Karpas-422 (cell line): Measurements from ENCODE around the gene MACROD2. TPM values are rescaled to one million over a fixed set of nuclear protein-coding genes. Genes with fewer than 3 reads are reported as not detected.

Experiments used
- DNase-seq: peaks from one replicate; pipeline ENCODE4 v3.0.0-alpha.2; 2015
- H2AFZ ChIP-seq: fragments of 200-600 bp; sonication (generic); 2 replicates; pipeline ENCODE4 v1.6.1; 2014; ENCODE audit warnings: antibody characterized with exemption, low read length, mixed read lengths
- H3K27ac ChIP-seq: fragments of 200-600 bp; sonication (generic); 2 replicates; pipeline ENCODE4 v1.5.1; 2014; ENCODE audit warnings: mild to moderate bottlenecking, low read length, moderate library complexity
- H3K27me3 ChIP-seq: fragments of 200-600 bp; sonication (generic); 2 replicates; pipeline ENCODE4 v1.6.1; 2014; ENCODE audit warnings: low read length, mixed read lengths
- H3K36me3 ChIP-seq: fragments of 200-600 bp; sonication (generic); 2 replicates; pipeline ENCODE4 v1.6.1; 2014; ENCODE audit warnings: low read length, mixed read lengths; ENCODE audit not compliant: insufficient read depth
- H3K4me1 ChIP-seq: fragments of 200-600 bp; sonication (generic); 2 replicates; pipeline ENCODE4 v1.6.1; 2014; ENCODE audit warnings: mild to moderate bottlenecking, low read length, mixed read lengths
- H3K4me2 ChIP-seq: fragments of 200-600 bp; sonication (generic); 2 replicates; pipeline ENCODE4 v1.6.1; 2014; ENCODE audit warnings: low read length, low read depth, mild to moderate bottlenecking; ENCODE audit not compliant: poor library complexity, severe bottlenecking
- H3K4me3 ChIP-seq: fragments of 200-600 bp; sonication (generic); 2 replicates; pipeline ENCODE4 v1.5.1; 2014; ENCODE audit warnings: mild to moderate bottlenecking, antibody characterized with exemption, low read length, mixed read lengths
- H3K79me2 ChIP-seq: fragments of 200-600 bp; sonication (generic); 2 replicates; pipeline ENCODE4 v1.6.1; 2014; ENCODE audit warnings: mild to moderate bottlenecking, low read length, mixed read lengths
- H3K9ac ChIP-seq: fragments of 200-600 bp; sonication (generic); 2 replicates; pipeline ENCODE4 v1.6.0; 2014; ENCODE audit warnings: low read length
- H3K9me2 ChIP-seq: fragments of 200-600 bp; sonication (generic), shearing (Covaris generic); replicated peaks from 2 replicates; pipeline ENCODE4 v1.6.0; 2014; ENCODE audit warnings: mild to moderate bottlenecking, low read length, moderate library complexity; ENCODE audit not compliant: insufficient read depth
- H3K9me3 ChIP-seq: fragments of 300-700, 200-600 bp; sonication (generic); 2 replicates; pipeline ENCODE4 v1.6.1; 2014; ENCODE audit warnings: low read length, mixed read lengths
- H4K20me1 ChIP-seq: fragments of 200-600 bp; sonication (generic); 2 replicates; pipeline ENCODE4 v1.6.1; 2014; ENCODE audit warnings: mild to moderate bottlenecking, antibody characterized with exemption, low read length, low read depth; ENCODE audit not compliant: insufficient read depth
- total RNA-seq: library from RNA; depleted of rRNA; stranded (reverse); fragments of >200 nt; shearing (Covaris generic); gene quantifications from 2 replicates; pipeline ENCODE4 v1.2.3, GENCODE V29; 2014; ENCODE audit warnings: low replicate concordance

The MACROD2 gene
- total RNA-seq, 1 experiment from 2014 or later = 0.15 TPM

DNA sequence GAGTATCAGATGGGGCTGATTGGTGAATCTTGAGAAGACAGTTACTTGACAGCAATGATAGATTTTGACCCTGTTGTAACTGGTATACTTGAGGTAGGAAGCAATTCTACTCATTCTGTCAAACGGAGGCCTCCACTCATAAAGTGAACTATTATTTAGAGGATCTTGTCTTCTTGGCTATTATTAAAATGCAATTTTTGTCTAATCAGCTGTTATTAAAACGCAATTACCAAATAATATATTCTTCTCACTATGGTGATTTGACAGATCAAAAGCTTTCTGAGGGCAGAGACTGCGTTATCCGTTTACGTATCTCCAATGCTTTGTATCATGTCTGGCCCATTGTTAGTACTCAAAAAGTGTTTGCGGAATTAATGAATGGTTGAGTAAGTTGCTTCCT, 120.7 kb downstream of the MACROD2 start:
- Histone ChIP-seq H3K36me3 (no peaks in the 10 kb centered on the region), H3K27ac (no peak overlapping the region), H3K4me3 (no peak overlapping the region), H3K79me2 (no peaks in the 10 kb centered on the region), H3K9ac (no peak overlapping the region), H4K20me1 (no peaks in the 10 kb centered on the region), H3K4me1 (no peaks in the 10 kb centered on the region), H2AFZ (no peak overlapping the region), H3K9me3 (no peaks in the 10 kb centered on the region), H3K4me2 (no peak overlapping the region), H3K27me3 (no peaks in the 10 kb centered on the region), H3K9me2 (no peaks in the 10 kb centered on the region)
- DNase-seq = no peak

- Histone ChIP-seq H3K4me3 (no peak overlapping the region), H4K20me1 (no peaks in the 10 kb centered on the region), H3K27ac (no peak overlapping the region), H3K9ac (no peak overlapping the region), H3K4me2 (no peak overlapping the region), H3K79me2 (no peaks in the 10 kb centered on the region), H3K27me3 (no peaks in the 10 kb centered on the region), H3K9me3 (no peaks in the 10 kb centered on the region), H3K4me1 (no peaks in the 10 kb centered on the region), H3K36me3 (no peaks in the 10 kb centered on the region), H3K9me2 (no peaks in the 10 kb centered on the region), H2AFZ (no peak overlapping the region)
- DNase-seq = no peak
These were observed 122.5 kb downstream of the MACROD2 start for GRCh38 chr20:14117768-14118167.

GRCh38 chr20:14126856-14127255, 131.5 kb downstream of the MACROD2 start:
- H3K9me3 ChIP-seq = no peaks in the 10 kb centered on the region
- no peak overlapping the region for H3K4me2 ChIP-seq
- no peaks in the 10 kb centered on the region for H3K36me3 ChIP-seq
- H4K20me1 ChIP-seq = no peaks in the 10 kb centered on the region
- no peak for DNase-seq
- no peaks in the 10 kb centered on the region for H3K27me3 ChIP-seq
- no peaks in the 10 kb centered on the region for H3K4me1 ChIP-seq
- no peak overlapping the region for H2AFZ ChIP-seq
- no peak overlapping the region for H3K4me3 ChIP-seq
- H3K9ac ChIP-seq = no peak overlapping the region
- no peak overlapping the region for H3K27ac ChIP-seq
- H3K79me2 ChIP-seq = no peaks in the 10 kb centered on the region
- no peaks in the 10 kb centered on the region for H3K9me2 ChIP-seq

DNA sequence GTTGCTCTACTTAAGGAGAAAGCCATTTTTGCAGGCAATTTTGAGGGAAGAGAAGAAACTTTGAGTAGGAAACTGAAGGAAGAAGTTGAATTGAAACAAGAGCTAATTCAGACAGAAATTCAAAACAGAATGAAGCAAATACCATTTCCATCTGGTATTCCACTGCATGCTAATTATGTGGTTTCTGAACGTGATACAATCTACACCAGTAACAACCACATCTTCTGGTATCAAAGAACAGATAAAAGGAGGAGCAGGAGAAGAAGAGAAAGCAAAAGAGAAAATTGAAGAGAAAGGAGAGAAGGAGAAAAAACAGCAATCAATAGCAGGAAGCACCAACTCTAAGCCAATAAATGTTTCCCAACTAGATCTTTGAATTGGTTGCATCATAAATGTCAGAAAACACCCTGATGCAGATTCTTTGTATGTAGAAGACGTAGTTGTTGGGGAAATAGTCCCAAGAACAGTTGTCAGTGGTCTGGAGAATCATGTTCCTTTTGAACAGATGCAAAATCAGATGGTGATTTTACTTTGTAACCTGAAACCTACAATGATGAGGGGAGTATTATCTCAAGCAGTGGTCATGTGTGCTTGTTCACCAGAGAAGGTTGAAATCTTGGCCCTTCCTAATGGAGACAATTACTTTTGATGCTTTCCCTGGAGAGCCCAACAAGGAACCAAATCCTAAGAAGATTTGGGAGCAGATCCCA, 132.4 kb downstream of the MACROD2 start:
- Histone ChIP-seq H3K9ac (no peak overlapping the region), H3K27ac (no peak overlapping the region), H3K27me3 (no peaks in the 10 kb centered on the region), H3K4me1 (no peaks in the 10 kb centered on the region), H3K36me3 (no peaks in the 10 kb centered on the region), H2AFZ (no peak overlapping the region), H3K4me3 (no peak overlapping the region), H4K20me1 (no peaks in the 10 kb centered on the region), H3K9me2 (no peaks in the 10 kb centered on the region), H3K4me2 (no peak overlapping the region), H3K9me3 (no peaks in the 10 kb centered on the region), H3K79me2 (no peaks in the 10 kb centered on the region)
- no peak for DNase-seq

GRCh38 chr20:14134004-14134403, 138.7 kb downstream of the MACROD2 start:
- Histone ChIP-seq H3K27ac (no peak overlapping the region), H2AFZ (no peak overlapping the region), H3K9me2 (no peaks in the 10 kb centered on the region), H3K9me3 (no peaks in the 10 kb centered on the region), H4K20me1 (no peaks in the 10 kb centered on the region), H3K4me3 (no peak overlapping the region), H3K4me2 (no peak overlapping the region), H3K36me3 (no peaks in the 10 kb centered on the region), H3K79me2 (no peaks in the 10 kb centered on the region), H3K4me1 (no peaks in the 10 kb centered on the region), H3K27me3 (no peaks in the 10 kb centered on the region), H3K9ac (no peak overlapping the region)
- DNase-seq = no peak

DNA sequence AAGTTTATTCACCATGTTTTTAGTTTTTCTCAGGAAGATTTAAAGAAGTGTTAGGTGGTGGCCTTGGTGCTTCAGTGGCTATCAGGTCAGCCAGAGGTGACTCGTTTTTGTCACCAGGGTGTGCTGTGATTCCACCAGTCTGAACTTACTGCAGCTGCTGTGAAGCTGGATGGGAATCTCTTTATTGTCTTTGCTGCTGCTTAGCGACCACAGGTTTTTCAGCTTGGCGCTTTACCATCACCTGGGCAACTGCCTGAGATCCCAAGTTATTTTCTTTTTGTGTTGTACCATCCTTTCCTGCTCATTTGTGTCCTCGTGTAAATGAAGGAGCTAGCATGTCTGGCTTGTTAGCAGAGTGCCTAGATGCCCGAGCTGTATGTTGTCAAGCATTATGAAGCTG, 146.9 kb downstream of the MACROD2 start:
- H3K4me1 ChIP-seq = no peaks in the 10 kb centered on the region
- no peak overlapping the region for H3K4me3 ChIP-seq
- no peak overlapping the region for H3K4me2 ChIP-seq
- DNase-seq = peak; percentile 72
- H3K27ac ChIP-seq = no peak overlapping the region
- H4K20me1 ChIP-seq = no peaks in the 10 kb centered on the region
- no peaks in the 10 kb centered on the region for H3K36me3 ChIP-seq
- no peaks in the 10 kb centered on the region for H3K9me3 ChIP-seq
- H2AFZ ChIP-seq = no peak overlapping the region
- no peak overlapping the region for H3K9ac ChIP-seq
- H3K9me2 ChIP-seq = no peaks in the 10 kb centered on the region
- no peaks in the 10 kb centered on the region for H3K27me3 ChIP-seq
- H3K79me2 ChIP-seq = no peaks in the 10 kb centered on the region

GRCh38 chr20:14142964-14143627, 147.8 kb downstream of the MACROD2 start:
- H3K36me3 ChIP-seq = no peaks in the 10 kb centered on the region
- no peaks in the 10 kb centered on the region for H3K9me3 ChIP-seq
- no peak overlapping the region for H2AFZ ChIP-seq
- H4K20me1 ChIP-seq = no peaks in the 10 kb centered on the region
- DNase-seq = no peak
- H3K9me2 ChIP-seq = no peaks in the 10 kb centered on the region
- no peak overlapping the region for H3K27ac ChIP-seq
- no peak overlapping the region for H3K4me3 ChIP-seq
- no peak overlapping the region for H3K4me2 ChIP-seq
- no peak overlapping the region for H3K9ac ChIP-seq
- no peaks in the 10 kb centered on the region for H3K79me2 ChIP-seq
- H3K4me1 ChIP-seq = no peaks in the 10 kb centered on the region
- no peaks in the 10 kb centered on the region for H3K27me3 ChIP-seq

DNA sequence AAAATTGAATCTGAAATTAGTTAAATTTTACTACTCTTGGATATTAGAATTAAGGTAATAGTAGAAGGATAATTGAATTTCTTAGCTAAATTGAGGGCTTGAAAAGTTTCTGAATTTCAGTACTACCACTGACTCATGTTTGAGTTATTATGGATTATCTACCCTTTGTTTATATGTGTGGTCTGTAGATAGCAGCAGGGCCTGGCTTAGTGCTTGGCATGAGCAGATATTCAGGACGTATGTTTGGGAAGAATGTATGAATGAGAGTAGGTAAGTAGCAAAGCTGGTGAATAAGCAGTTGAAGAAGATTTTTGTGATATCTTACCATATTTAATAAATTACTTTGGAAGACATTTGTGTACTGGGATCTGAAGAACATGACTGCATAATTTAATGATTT, 152.7 kb downstream of the MACROD2 start:
- Histone ChIP-seq H3K9ac (no peak overlapping the region), H3K9me2 (no peaks in the 10 kb centered on the region), H3K9me3 (no peaks in the 10 kb centered on the region), H3K36me3 (no peaks in the 10 kb centered on the region), H3K79me2 (no peaks in the 10 kb centered on the region), H2AFZ (no peak overlapping the region), H3K4me3 (no peak overlapping the region), H3K27me3 (no peaks in the 10 kb centered on the region), H3K27ac (no peak overlapping the region), H4K20me1 (no peaks in the 10 kb centered on the region), H3K4me2 (no peak overlapping the region), H3K4me1 (no peaks in the 10 kb centered on the region)
- DNase-seq = no peak
